K562 (cell line): ENCODE data around the gene LSM11. TPM values are rescaled to one million over a fixed set of nuclear protein-coding genes. Genes with fewer than 3 reads are reported as not detected.

Experiments used
- ATAC-seq: fragments of 200-7000 bp; cut with Tn5 transposase; 3 replicates; pipeline ENCODE4 v1.9.1; 2020; ENCODE audit warnings: moderate library complexity
- BruUV-seq: library from RNA; stranded (reverse); fragments of 400-500 nt; replicated peaks from 2 replicates; lab custom pipeline; 2021; lab: Mats Ljungman, UMichigan
- CTCF ChIA-PET: fragments of 300-600 bp; formaldehyde crosslinking; extraction: SDS; loops from one replicate; lab custom pipeline; 2021; ENCODE audit warnings: low intra/inter-chr PET ratio; lab: Yijun Ruan, JAX
- POLR2A ChIA-PET: fragments of 300-600, 350-650 bp; sonication (Branson Sonifier 250); formaldehyde crosslinking; extraction: SDS; loops from one replicate; lab custom pipeline; 2021; ENCODE audit warnings: antibody characterized with exemption, inconsistent platforms; lab: Yijun Ruan, JAX
- DNase-seq, 4 experiments: peaks; one replicate each; pipeline versions ENCODE4 v3.0.0 to v3.0.0-alpha.2; 2011 to 2018; ENCODE audit warnings: low spot score in 3 of 4, mixed read lengths in 3 of 4; ENCODE audit errors: extremely low read depth in 1 of 4
- FAIRE-seq: peaks from 2 replicates; lab custom pipeline; 2011; peaks lifted over from hg19 to GRCh38; lab: Jason Lieb, UNC
- H2AFZ ChIP-seq: 2 replicates; pipeline ENCODE4 v1.6.0; 2011; ENCODE audit warnings: low read depth, low read length, control low read depth, inconsistent platforms
- H3K27ac ChIP-seq: fragments of 200-600 bp; 3 replicates; pipeline ENCODE4 v1.8.0; 2011; ENCODE audit warnings: low read depth, mild to moderate bottlenecking, control low read depth, inconsistent platforms, low read length, moderate library complexity, mixed read lengths; ENCODE audit errors: extremely low read depth
- H3K27me3 ChIP-seq, 2 experiments: fragments of 300-600 bp in 1 of 2; 2 replicates in 1 of 2; 3 replicates in 1 of 2; pipeline versions ENCODE4 v1.6.0 to v1.8.0; 2011; ENCODE audit warnings: inconsistent platforms in 2 of 2, low read length in 2 of 2, mild to moderate bottlenecking in 1 of 2, mixed read lengths in 1 of 2, moderate library complexity in 1 of 2; ENCODE audit not compliant: control insufficient read depth in 2 of 2, insufficient read depth in 2 of 2
- H3K36me3 ChIP-seq: fragments of 300-600 bp; 3 replicates; pipeline ENCODE4 v1.8.0; 2011; ENCODE audit warnings: mild to moderate bottlenecking, low read length, inconsistent platforms; ENCODE audit not compliant: control insufficient read depth, insufficient read depth
- H3K4me1 ChIP-seq, 2 experiments: fragments of 200-600 bp in 1 of 2; replicated peaks in 1 of 2; 2 replicates in 1 of 2; 3 replicates in 1 of 2; pipeline versions ENCODE4 v1.5.1 to v1.8.0; 2011; ENCODE audit warnings: inconsistent platforms in 2 of 2, low read length in 2 of 2, mild to moderate bottlenecking in 1 of 2, mixed read lengths in 1 of 2, moderate library complexity in 1 of 2; ENCODE audit not compliant: control insufficient read depth in 2 of 2, insufficient read depth in 2 of 2
- H3K4me2 ChIP-seq: 2 replicates; pipeline ENCODE4 v1.6.1; 2011; ENCODE audit warnings: low read length, control low read depth, inconsistent platforms, mixed read lengths; ENCODE audit not compliant: insufficient read depth
- H3K4me3 ChIP-seq: fragments of 200-600 bp; sonication (generic), shearing (Covaris generic); 2 replicates; pipeline ENCODE4 v1.5.1; 2016; ENCODE audit warnings: control low read depth, inconsistent platforms
- H3K79me2 ChIP-seq: fragments of 200-600 bp; 3 replicates; pipeline ENCODE4 v1.8.0; 2011; ENCODE audit warnings: low read length, inconsistent platforms; ENCODE audit not compliant: control insufficient read depth, insufficient read depth
- H3K9ac ChIP-seq, 2 experiments: 2 replicates each; pipeline versions ENCODE4 v1.6.0 to v1.6.1; 2011; ENCODE audit warnings: low read depth in 2 of 2, low read length in 2 of 2, control low read depth in 1 of 2, inconsistent platforms in 1 of 2, mild to moderate bottlenecking in 1 of 2, mixed read lengths in 1 of 2; ENCODE audit not compliant: insufficient read depth in 1 of 2
- H3K9me1 ChIP-seq: one replicate; pipeline ENCODE4 v1.6.0; 2011; ENCODE audit warnings: inconsistent platforms, mild to moderate bottlenecking, low read length, moderate library complexity; ENCODE audit not compliant: control insufficient read depth, insufficient read depth
- H3K9me3 ChIP-seq: replicated peaks from 2 replicates; pipeline ENCODE4 v1.5.1; 2011; ENCODE audit warnings: low read depth, low read length, inconsistent platforms; ENCODE audit not compliant: control insufficient read depth, insufficient read depth
- H4K20me1 ChIP-seq: replicated peaks from 2 replicates; pipeline ENCODE4 v1.6.1; 2011; ENCODE audit warnings: low read length, inconsistent platforms, mixed read lengths; ENCODE audit not compliant: control insufficient read depth, insufficient read depth
- CBX2 ChIP-seq: fragments of 200-600 bp; sonication (generic); IDR thresholded peaks from one replicate; pipeline ENCODE4 v1.6.1; 2012; ENCODE audit warnings: mild to moderate bottlenecking, low read length, inconsistent platforms; ENCODE audit not compliant: insufficient read depth, poor library complexity, severe bottlenecking
- DMBX1 ChIP-seq: fragments of 250-450 bp; sonication (Bioruptor Pico); IDR thresholded peaks from 2 replicates; pipeline ENCODE4 v1.8.0; 2022; ENCODE audit warnings: inconsistent platforms, mild to moderate bottlenecking, moderate library complexity, borderline replicate concordance
- EP300 ChIP-seq: IDR thresholded peaks from 2 replicates; pipeline ENCODE4 v1.6.1; 2012; ENCODE audit warnings: low read length, improper control_type of control experiment
- FOXJ3 ChIP-seq: sonication (generic); formaldehyde crosslinking; IDR thresholded peaks from 2 replicates; pipeline ENCODE4 v1.4.0; 2020; ENCODE audit warnings: mild to moderate bottlenecking, missing genetic modification reagents
- GTF2A2 ChIP-seq: IDR thresholded peaks from 2 replicates; pipeline ENCODE4 v1.6.1; 2016; ENCODE audit warnings: mild to moderate bottlenecking, missing genetic modification characterization, missing compliant biosample characterization
- HDAC2 ChIP-seq: fragments of 450-650 bp; IDR thresholded peaks from 2 replicates; pipeline ENCODE4 v1.6.1; 2016; ENCODE audit warnings: mild to moderate bottlenecking
- KLF1 ChIP-seq: fragments of 450-650 bp; IDR thresholded peaks from 2 replicates; pipeline ENCODE4 v1.6.1; 2016; ENCODE audit warnings: missing genetic modification characterization, missing compliant biosample characterization
- MAFK ChIP-seq: IDR thresholded peaks from 2 replicates; pipeline ENCODE4 v1.6.1; 2011; ENCODE audit warnings: low read length, improper control_type of control experiment
- NFIX ChIP-seq: fragments of 250-450 bp; sonication (Bioruptor Pico); IDR thresholded peaks from 2 replicates; pipeline ENCODE4 v1.4.0; 2020; ENCODE audit warnings: low read depth, mild to moderate bottlenecking, moderate library complexity
- NR1H2 ChIP-seq: sonication (generic); formaldehyde crosslinking; IDR thresholded peaks from 2 replicates; pipeline ENCODE4 v1.4.0; 2020; ENCODE audit warnings: mild to moderate bottlenecking, missing genetic modification reagents
- PHTF2 ChIP-seq: fragments of 250-450 bp; sonication (Bioruptor Pico); IDR thresholded peaks from 2 replicates; pipeline ENCODE4 v1.5.0; 2021; ENCODE audit warnings: mild to moderate bottlenecking
- RAD51 ChIP-seq: fragments of 450-650 bp; IDR thresholded peaks from 2 replicates; pipeline ENCODE4 v1.7.1; 2016; ENCODE audit warnings: low read depth, mild to moderate bottlenecking, borderline replicate concordance
- ZNF764 ChIP-seq: fragments of 250-450 bp; sonication (Bioruptor Pico); IDR thresholded peaks from 2 replicates; pipeline ENCODE4 v1.4.0; 2020; ENCODE audit warnings: low read depth, mild to moderate bottlenecking, moderate library complexity
- WGBS: fragments of 100-300 bp; shearing (Covaris generic); methylation state at CpG from one replicate; pipeline ENCODE4 v1.1.6; 2016; ENCODE audit warnings: low coverage, mixed read lengths; ENCODE audit not compliant: insufficient coverage; ENCODE audit errors: missing lambda C conversion rate; 5-methylcytosine and 5-hydroxymethylcytosine counted together
- in situ Hi-C: fragments of 300-500 bp; cut with MboI; formaldehyde crosslinking; loops from 4 replicates; pipeline ENCODE4 v1.15.0; 2018; ENCODE audit warnings: inconsistent platforms, mixed read lengths
- intact Hi-C: fragments of 100-400 bp; cut with micrococcal nuclease; formaldehyde crosslinking; loops from 2 replicates; pipeline ENCODE4 v1.14.2; 2022
- polyA plus RNA-seq, 8 experiments: library from polyadenylated mRNA; depleted of rRNA in 4 of 8; stranded (reverse) in 5 of 8; unstranded in 3 of 8; fragments of >200 nt; fragmentation: Nextera tagmentation in 2 of 8; fragmentation: Illumina TruSeq in 1 of 8; extraction: Ambion mirVana in 2 of 8; extraction: Trizol in 1 of 8; gene quantifications; 2 replicates each; pipeline versions ENCODE4 v1.2.1 to v1.2.3, GENCODE V29; 2011 to 2014; ENCODE audit warnings: inconsistent platforms in 1 of 8, missing spikeins in 1 of 8
- total RNA-seq, 7 experiments: library from RNA; depleted of rRNA in 6 of 7; stranded (reverse); fragments of >200 nt in 6 of 7; fragmentation: Illumina TruSeq in 2 of 7; extraction: Trizol in 2 of 7; gene quantifications; 2 replicates each; pipeline versions ENCODE4 v1.2.1 to v1.2.3, GENCODE V29; 2011 to 2021; ENCODE audit warnings: low replicate concordance in 1 of 7
- TF ChIP-seq, protein P1 (sequence below): fragments of 150-350 bp; conservative IDR thresholded peaks from 2 replicates; pipeline ENCODE4 v1.6.1; 2014; ENCODE audit warnings: low read length
- TF ChIP-seq, protein P2 (sequence below): fragments of 250-450 bp; sonication (Bioruptor Pico); IDR thresholded peaks from 2 replicates; pipeline ENCODE4 v1.5.0; 2021; ENCODE audit warnings: mild to moderate bottlenecking, moderate library complexity

Gene LSM11
- total and polyA plus RNA-seq, 9 of the 15 experiments (the other 6 are each of a cell fraction or from before 2014, with no cell fraction given) = 1.8 to 9.4 (median 4.7) TPM

DNA sequence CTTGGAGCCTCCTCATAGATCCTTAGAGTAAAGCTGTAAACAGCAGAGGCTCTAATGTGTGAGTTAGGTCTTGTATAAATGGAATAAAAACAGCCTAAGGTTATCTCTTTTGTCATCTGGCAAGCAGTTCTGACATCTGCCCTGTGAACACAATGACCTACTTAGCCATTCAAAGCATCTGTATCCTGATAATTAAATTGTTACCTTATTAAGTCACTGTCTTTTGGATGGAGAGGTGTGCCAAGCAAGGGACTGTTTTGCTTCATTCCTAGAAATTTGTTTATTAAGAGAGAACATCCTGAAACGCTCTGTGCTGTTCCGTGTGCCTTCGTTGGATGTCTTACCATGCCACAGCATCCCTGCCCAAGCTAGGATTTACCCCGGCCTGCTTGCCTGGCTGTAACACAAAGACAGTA lies 1.5 kb downstream of the LSM11 start (continued):
- TF ChIP-seq, protein P1, sequence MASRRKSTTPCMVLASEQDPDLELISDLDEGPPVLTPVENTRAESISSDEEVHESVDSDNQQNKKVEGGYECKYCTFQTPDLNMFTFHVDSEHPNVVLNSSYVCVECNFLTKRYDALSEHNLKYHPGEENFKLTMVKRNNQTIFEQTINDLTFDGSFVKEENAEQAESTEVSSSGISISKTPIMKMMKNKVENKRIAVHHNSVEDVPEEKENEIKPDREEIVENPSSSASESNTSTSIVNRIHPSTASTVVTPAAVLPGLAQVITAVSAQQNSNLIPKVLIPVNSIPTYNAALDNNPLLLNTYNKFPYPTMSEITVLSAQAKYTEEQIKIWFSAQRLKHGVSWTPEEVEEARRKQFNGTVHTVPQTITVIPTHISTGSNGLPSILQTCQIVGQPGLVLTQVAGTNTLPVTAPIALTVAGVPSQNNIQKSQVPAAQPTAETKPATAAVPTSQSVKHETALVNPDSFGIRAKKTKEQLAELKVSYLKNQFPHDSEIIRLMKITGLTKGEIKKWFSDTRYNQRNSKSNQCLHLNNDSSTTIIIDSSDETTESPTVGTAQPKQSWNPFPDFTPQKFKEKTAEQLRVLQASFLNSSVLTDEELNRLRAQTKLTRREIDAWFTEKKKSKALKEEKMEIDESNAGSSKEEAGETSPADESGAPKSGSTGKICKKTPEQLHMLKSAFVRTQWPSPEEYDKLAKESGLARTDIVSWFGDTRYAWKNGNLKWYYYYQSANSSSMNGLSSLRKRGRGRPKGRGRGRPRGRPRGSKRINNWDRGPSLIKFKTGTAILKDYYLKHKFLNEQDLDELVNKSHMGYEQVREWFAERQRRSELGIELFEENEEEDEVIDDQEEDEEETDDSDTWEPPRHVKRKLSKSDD = no peak
- TF ChIP-seq KLF1 (no peak), HDAC2 (no peak), PHTF2 (CRISPR knock-in tag) (no peak)
- TF ChIP-seq, all 486 proteins: peak for 0

DNA sequence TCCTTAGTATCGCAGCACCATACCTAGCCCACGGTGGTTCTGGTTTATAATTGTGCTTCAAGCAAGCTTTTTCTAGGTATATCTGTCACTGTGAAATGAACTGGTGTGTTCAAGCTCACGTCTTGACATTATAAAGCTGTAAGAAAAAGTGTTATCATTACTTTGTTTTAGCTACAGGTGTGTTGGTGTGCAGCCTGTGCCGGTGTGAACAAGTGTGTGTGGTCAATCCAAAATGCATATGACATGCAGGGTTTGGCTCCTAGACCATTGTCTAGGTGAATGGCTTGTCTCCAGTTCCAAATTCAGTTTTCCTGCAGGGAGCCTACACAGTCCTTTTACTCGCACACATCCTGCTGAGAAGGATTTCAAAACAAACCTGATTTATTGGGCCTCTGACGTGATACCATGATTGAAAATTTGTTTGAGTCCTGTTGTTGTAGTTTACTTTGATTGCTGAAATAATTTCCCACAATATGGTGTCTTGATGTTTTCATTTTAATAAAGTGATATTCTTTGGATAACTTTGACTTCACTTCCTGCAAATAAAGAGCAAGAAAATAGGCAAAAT lies 3.7 kb downstream of the LSM11 start:
- Histone ChIP-seq H3K4me3 (no peak overlapping the region), H3K36me3 (peaks cover 8% of the 10 kb centered on the region; the same call in 1 of the 3 replicates), H3K9me1 (no peaks in the 10 kb centered on the region), H3K27me3 (no peaks in the 10 kb centered on the region), H3K27ac (no peak overlapping the region), H2AFZ (no peak overlapping the region), H4K20me1 (no peaks in the 10 kb centered on the region), H3K4me2 (no peak overlapping the region), H3K9me3 (no peaks in the 10 kb centered on the region), H3K9ac (no peak overlapping the region), H3K4me1 (peaks cover 25 to 29% of the 10 kb centered on the region in 2 experiments; a peak in 4 of 5 replicates), H3K79me2 (peaks cover 13% of the 10 kb centered on the region; the same call in 1 of the 3 replicates)
- ChIA-PET POLR2A (interaction anchor here (0.6 kb wide), 1 partner anchor 27 kb away, joined by 3 read pairs; no protein-coding TSS in a partner anchor), CTCF (no interaction called here)
- FAIRE-seq (no peak), ATAC-seq (no peak), DNase-seq (no peak)
- 74% methylated on average over 6 of the region's 6 CpGs for WGBS
- intact Hi-C loops (loop anchor here (10.0 kb wide), 2 partner anchors 602 to 1358 kb away; partner anchors contain the start of gene MED7), in situ Hi-C loops (no loop called here)
- no TSS peak for BruUV-seq
- TF ChIP-seq NR1H2 (CRISPR knock-in tag) = no peak
- TF ChIP-seq FOXJ3 (CRISPR knock-in tag) = no peak
- no peak for TF ChIP-seq GTF2A2 (tag)
- TF ChIP-seq CBX2 = no peak
- TF ChIP-seq EP300 = no peak
- TF ChIP-seq, protein P2, sequence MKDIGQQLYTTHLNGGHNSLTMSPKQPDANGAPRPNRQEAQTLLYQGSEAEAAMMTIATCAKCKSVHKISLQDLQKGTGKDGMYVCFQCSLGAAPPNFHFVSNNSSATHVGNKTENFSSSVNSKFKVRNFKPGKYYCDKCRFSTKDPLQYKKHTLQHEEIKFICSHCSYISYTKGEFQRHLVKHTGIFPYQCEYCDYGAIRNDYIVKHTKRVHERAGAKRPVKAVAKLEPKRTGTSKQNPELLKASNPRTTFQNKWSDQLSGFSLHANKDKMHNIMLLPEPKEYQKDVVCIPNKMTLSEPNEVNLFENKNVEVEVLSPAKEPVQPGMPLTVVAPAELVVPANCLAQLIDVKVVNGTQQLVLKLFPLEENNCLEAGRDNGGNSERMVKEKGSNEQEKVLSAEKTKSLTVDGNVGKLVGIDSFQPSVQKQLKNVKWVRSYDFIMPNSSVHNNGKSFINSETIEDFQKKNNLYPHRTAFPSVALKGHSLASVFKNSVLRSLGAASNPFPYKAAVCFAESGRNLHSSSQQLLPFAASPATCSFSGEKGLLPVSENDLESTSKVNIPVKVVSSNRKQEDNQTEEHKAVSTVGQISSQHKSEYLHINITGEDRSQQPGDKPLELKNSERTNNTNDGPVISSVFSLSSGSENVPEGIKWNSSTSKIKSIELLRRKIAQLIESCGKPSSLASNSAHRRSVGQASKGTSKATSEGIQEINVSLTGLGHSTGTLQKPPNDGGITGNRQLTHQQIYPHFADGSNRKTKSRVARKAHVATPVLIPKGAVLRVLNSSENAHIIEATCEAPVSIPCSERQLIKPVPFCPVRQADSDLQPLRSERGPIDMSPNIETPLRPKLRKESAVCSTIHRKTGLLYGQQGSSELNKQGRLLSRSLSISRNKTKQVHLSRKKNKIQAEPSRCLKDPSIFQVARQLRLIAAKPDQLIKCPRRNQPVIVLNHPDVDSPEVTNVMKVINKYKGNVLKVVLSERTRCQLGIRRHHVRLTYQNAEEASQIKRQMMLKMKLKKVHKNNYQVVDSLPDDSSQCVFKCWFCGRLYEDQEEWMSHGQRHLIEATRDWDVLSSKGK (CRISPR knock-in tag) = no peak
- no peak for TF ChIP-seq MAFK
- no peak for TF ChIP-seq RAD51
- no peak for TF ChIP-seq NFIX (CRISPR knock-in tag)
- TF ChIP-seq ZNF764 (CRISPR knock-in tag) = no peak
- no peak for TF ChIP-seq DMBX1
